Activated CD4-positive, alpha-beta T cell treated with anti-CD3 and anti-CD28 coated beads, Interleukin-10, Interleukin-2, amounts not matched to agents 100 ng/mL and 50 ng/mL, durations not matched to agents 16 hours and 8 hours (primary cell): Measurements from ENCODE around the gene CARD19.

Experiments
- DNase-seq: peaks from one replicate; pipeline ENCODE4 v3.0.0-alpha.2; 2020

Gene CARD19

GRCh38 chr9:93096131-93096802 is at the start of gene CARD19:
CARD19 (plus strand) TSS chr9:93096217; CDS start chr9:93096346, 129 bp downstream.
- DNase-seq = peak; percentile 57

- DNase-seq = no peak
These were observed 47.2 kb upstream of the CARD19 start for GRCh38 chr9:93048566-93049448.

- DNase-seq = no peak
These were observed 46.5 kb upstream of the CARD19 start for GRCh38 chr9:93049491-93049890.

GRCh38 chr9:93050231-93050630 is 45.8 kb upstream of the CARD19 start:
- no peak for DNase-seq

GRCh38 chr9:93051680-93052089 is 44.3 kb upstream of the CARD19 start:
- DNase-seq = no peak

GRCh38 chr9:93052791-93053540 is 43.1 kb upstream of the CARD19 start:
- no peak for DNase-seq

- DNase-seq = no peak
These were observed 42.2 kb upstream of the CARD19 start for GRCh38 chr9:93053781-93054331.

GRCh38 chr9:93054758-93055704 is 41.0 kb upstream of the CARD19 start:
- DNase-seq = no peak

- no peak for DNase-seq
These were observed 38.8 kb upstream of the CARD19 start for GRCh38 chr9:93057042-93057702.

- DNase-seq = no peak
These were observed 38.2 kb upstream of the CARD19 start for GRCh38 chr9:93057703-93058354.

GRCh38 chr9:93058355-93059010 is 37.5 kb upstream of the CARD19 start, which contains the start of gene SUSD3:
SUSD3 (plus strand) TSS chr9:93058701; CDS start chr9:93058743, 42 bp downstream.
- DNase-seq = peak; percentile 79

- peak; percentile 41 for DNase-seq
These were observed 36.9 kb upstream of the CARD19 start for GRCh38 chr9:93059011-93059714.

GRCh38 chr9:93059715-93060578 is 36.1 kb upstream of the CARD19 start:
- no peak for DNase-seq

GRCh38 chr9:93060746-93061259 is 35.2 kb upstream of the CARD19 start:
- peak; percentile 61 for DNase-seq

- no peak for DNase-seq
These were observed 34.7 kb upstream of the CARD19 start for GRCh38 chr9:93061260-93061751.

- peak; percentile 42 for DNase-seq
These were observed 33.9 kb upstream of the CARD19 start for GRCh38 chr9:93061791-93062763.
